HL-60 (cell line): ENCODE data around the gene KCNK16.

Experiments
- SPI1 ChIP-seq: IDR thresholded peaks from 2 replicates; pipeline ENCODE4 v1.6.1; 2012; ENCODE audit warnings: low read depth, mild to moderate bottlenecking, borderline replicate concordance
- TF ChIP-seq, protein P1 (sequence below): IDR thresholded peaks from one replicate; pipeline ENCODE4 v1.5.1; 2011; ENCODE audit warnings: low read length, control low read depth, inconsistent platforms; ENCODE audit not compliant: insufficient read depth

DNA sequence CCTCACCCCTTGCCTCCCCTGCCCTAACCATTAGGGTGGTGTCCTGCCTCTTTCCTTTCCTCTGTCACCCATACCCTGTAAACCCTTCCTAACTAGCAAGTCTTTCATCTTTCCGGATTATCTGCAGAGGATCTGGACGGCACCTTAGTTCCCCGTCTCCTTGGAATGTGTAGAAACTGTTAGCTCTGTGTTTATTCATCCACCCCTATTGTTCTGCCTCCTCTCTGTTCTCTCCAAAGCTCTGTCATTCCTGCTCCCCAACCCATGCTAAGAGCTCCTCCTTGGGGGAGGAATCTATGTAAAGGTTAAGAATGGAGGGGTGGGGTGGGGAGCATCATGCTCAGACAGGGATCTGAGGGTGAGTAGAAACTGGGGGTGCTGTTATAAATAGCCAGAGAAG, 53.8 kb downstream of the KCNK16 start:
- TF ChIP-seq, protein P1, sequence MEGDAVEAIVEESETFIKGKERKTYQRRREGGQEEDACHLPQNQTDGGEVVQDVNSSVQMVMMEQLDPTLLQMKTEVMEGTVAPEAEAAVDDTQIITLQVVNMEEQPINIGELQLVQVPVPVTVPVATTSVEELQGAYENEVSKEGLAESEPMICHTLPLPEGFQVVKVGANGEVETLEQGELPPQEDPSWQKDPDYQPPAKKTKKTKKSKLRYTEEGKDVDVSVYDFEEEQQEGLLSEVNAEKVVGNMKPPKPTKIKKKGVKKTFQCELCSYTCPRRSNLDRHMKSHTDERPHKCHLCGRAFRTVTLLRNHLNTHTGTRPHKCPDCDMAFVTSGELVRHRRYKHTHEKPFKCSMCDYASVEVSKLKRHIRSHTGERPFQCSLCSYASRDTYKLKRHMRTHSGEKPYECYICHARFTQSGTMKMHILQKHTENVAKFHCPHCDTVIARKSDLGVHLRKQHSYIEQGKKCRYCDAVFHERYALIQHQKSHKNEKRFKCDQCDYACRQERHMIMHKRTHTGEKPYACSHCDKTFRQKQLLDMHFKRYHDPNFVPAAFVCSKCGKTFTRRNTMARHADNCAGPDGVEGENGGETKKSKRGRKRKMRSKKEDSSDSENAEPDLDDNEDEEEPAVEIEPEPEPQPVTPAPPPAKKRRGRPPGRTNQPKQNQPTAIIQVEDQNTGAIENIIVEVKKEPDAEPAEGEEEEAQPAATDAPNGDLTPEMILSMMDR = no peak
- no peak for TF ChIP-seq SPI1
